ENCODE results near the gene ATAD1.

ATAD1 gene

GRCh38 chr10:87757685-87758084, 60.3 kb downstream of the ATAD1 start:
- no peaks in the 10 kb centered on the region for H3K4me1 ChIP-seq (ENCODE audit: insufficient read depth, low read length)
- H3K4me3 ChIP-seq (ENCODE audit: low read depth in 1 of 2, low read length in 2 of 2), result no peak overlapping the region
- no peak overlapping the region for H2AFZ ChIP-seq (ENCODE audit: low read depth, low read length)
- H3K27ac ChIP-seq (ENCODE audit: low read length), result no peak overlapping the region
- H3K27me3 ChIP-seq (ENCODE audit: insufficient read depth, low read length, poor library complexity), result no peaks in the 10 kb centered on the region
- H3K36me3 ChIP-seq (ENCODE audit: insufficient read depth, low read length), result peaks cover 80% of the 10 kb centered on the region
- TF ChIP-seq EZH2 (IDR thresholded peaks at IDR 0.05; ENCODE audit: borderline replicate concordance, low read depth, low read length, severe bottlenecking) (no peak), CTCF (IDR thresholded peaks at IDR 0.05; ENCODE audit: borderline replicate concordance, extremely low read depth, low read length, poor library complexity, severe bottlenecking) (no peak)
- no peak for ATAC-seq (ENCODE audit: insufficient read depth, low read depth)
- DNase-seq, result no peak
- H4K20me1 ChIP-seq (ENCODE audit: insufficient read depth, low read length), result no peaks in the 10 kb centered on the region
- H3K79me2 ChIP-seq (ENCODE audit: insufficient read depth, low read length), result no peaks in the 10 kb centered on the region
- no peak overlapping the region for H3K9ac ChIP-seq (ENCODE audit: low read depth, low read length)
- H3K4me2 ChIP-seq (ENCODE audit: insufficient read depth, low read length), result no peak overlapping the region
- no peaks in the 10 kb centered on the region for H3K9me3 ChIP-seq (ENCODE audit: insufficient read depth, low read length, severe bottlenecking)

GRCh38 chr10:87753995-87754866, 63.8 kb downstream of the ATAD1 start:
- Histone ChIP-seq H3K4me2 (ENCODE audit: insufficient read depth, low read length) (no peak overlapping the region), H3K79me2 (ENCODE audit: insufficient read depth, low read length) (no peaks in the 10 kb centered on the region), H3K4me3 (ENCODE audit: low read depth in 1 of 2, low read length in 2 of 2) (no peak overlapping the region), H3K36me3 (ENCODE audit: insufficient read depth, low read length) (peaks cover 65% of the 10 kb centered on the region), H3K9ac (ENCODE audit: low read depth, low read length) (no peak overlapping the region), H4K20me1 (ENCODE audit: insufficient read depth, low read length) (no peaks in the 10 kb centered on the region), H3K9me3 (ENCODE audit: insufficient read depth, low read length, severe bottlenecking) (no peaks in the 10 kb centered on the region), H3K27ac (ENCODE audit: low read length) (no peak overlapping the region), H3K27me3 (ENCODE audit: insufficient read depth, low read length, poor library complexity) (no peaks in the 10 kb centered on the region), H2AFZ (ENCODE audit: low read depth, low read length) (no peak overlapping the region), H3K4me1 (ENCODE audit: insufficient read depth, low read length) (no peaks in the 10 kb centered on the region)
- ATAC-seq (ENCODE audit: insufficient read depth, low read depth), result no peak
- no peak for TF ChIP-seq EZH2 (IDR thresholded peaks at IDR 0.05; ENCODE audit: borderline replicate concordance, low read depth, low read length, severe bottlenecking)
- TF ChIP-seq CTCF (IDR thresholded peaks at IDR 0.05; ENCODE audit: borderline replicate concordance, extremely low read depth, low read length, poor library complexity, severe bottlenecking), result no peak
- no peak for DNase-seq

GRCh38 chr10:87752566-87752965, 65.5 kb downstream of the ATAD1 start:
- Histone ChIP-seq H3K36me3 (ENCODE audit: insufficient read depth, low read length) (peaks cover 50% of the 10 kb centered on the region), H3K9ac (ENCODE audit: low read depth, low read length) (no peak overlapping the region), H3K4me3 (ENCODE audit: low read depth in 1 of 2, low read length in 2 of 2) (no peak overlapping the region), H3K9me3 (ENCODE audit: insufficient read depth, low read length, severe bottlenecking) (no peaks in the 10 kb centered on the region), H3K27ac (ENCODE audit: low read length) (no peak overlapping the region), H3K4me2 (ENCODE audit: insufficient read depth, low read length) (no peak overlapping the region), H4K20me1 (ENCODE audit: insufficient read depth, low read length) (no peaks in the 10 kb centered on the region), H3K79me2 (ENCODE audit: insufficient read depth, low read length) (no peaks in the 10 kb centered on the region), H2AFZ (ENCODE audit: low read depth, low read length) (no peak overlapping the region), H3K27me3 (ENCODE audit: insufficient read depth, low read length, poor library complexity) (no peaks in the 10 kb centered on the region), H3K4me1 (ENCODE audit: insufficient read depth, low read length) (no peaks in the 10 kb centered on the region)
- TF ChIP-seq EZH2 (IDR thresholded peaks at IDR 0.05; ENCODE audit: borderline replicate concordance, low read depth, low read length, severe bottlenecking) (no peak), CTCF (IDR thresholded peaks at IDR 0.05; ENCODE audit: borderline replicate concordance, extremely low read depth, low read length, poor library complexity, severe bottlenecking) (no peak)
- no peak for DNase-seq
- ATAC-seq (ENCODE audit: insufficient read depth, low read depth), result no peak
